Muscle layer of colon (tissue), 2 donors: Measurements from ENCODE around the gene SORL1-AS1.

Experiments used
- H3K27ac ChIP-seq: one replicate; pipeline ENCODE4 v1.7.0; 2013; ENCODE audit warnings: low read depth, mild to moderate bottlenecking, low read length, moderate library complexity
- H3K27me3 ChIP-seq, 2 donors: one replicate each; pipeline ENCODE4 v1.7.0; 2013; ENCODE audit warnings: low read length in 2 of 2, mild to moderate bottlenecking in 2 of 2; ENCODE audit not compliant: insufficient read depth in 2 of 2, control insufficient read depth in 1 of 2
- H3K36me3 ChIP-seq: one replicate; pipeline ENCODE4 v1.7.0; 2013; ENCODE audit warnings: mild to moderate bottlenecking, low read length; ENCODE audit not compliant: insufficient read depth
- H3K4me1 ChIP-seq: one replicate; pipeline ENCODE4 v1.7.0; 2013; ENCODE audit warnings: mild to moderate bottlenecking, low read length; ENCODE audit not compliant: insufficient read depth
- H3K4me3 ChIP-seq, 2 donors: one replicate each; pipeline ENCODE4 v1.7.0; 2013; ENCODE audit warnings: low read length in 2 of 2, low read depth in 1 of 2, mild to moderate bottlenecking in 1 of 2, moderate library complexity in 1 of 2
- H3K9ac ChIP-seq: one replicate; pipeline ENCODE4 v1.7.0; 2013; ENCODE audit warnings: low read length
- H3K9me3 ChIP-seq: one replicate; pipeline ENCODE4 v1.7.0; 2013; ENCODE audit warnings: mild to moderate bottlenecking, low read length
- donor health status: abdominal sarcoma.
- donor health status: Adenocarcinoma of cecum.

Gene SORL1-AS1

GRCh38 chr11:121452609-121453150 lies at the start of gene SORL1-AS1:
Gene SORL1-AS1, minus strand, starts transcription at chr11:121452967.
- Histone ChIP-seq H3K27me3 (no peaks in the 10 kb centered on the region), H3K4me3 (peak within 1 kb of the TSS; percentile 73 to 86), H3K36me3 (no peaks in the 10 kb centered on the region), H3K9me3 (no peaks in the 10 kb centered on the region), H3K27ac (peak within 1 kb of the TSS; percentile 69), H3K9ac (peak within 1 kb of the TSS; percentile 14), H3K4me1 (peaks cover 15% of the 10 kb centered on the region)

GRCh38 chr11:121500717-121501116 lies 48.0 kb upstream of the SORL1-AS1 start:
- no peaks in the 10 kb centered on the region for H3K27me3 ChIP-seq
- H3K27ac ChIP-seq = no peak overlapping the region
- H3K4me1 ChIP-seq = no peaks in the 10 kb centered on the region
- no peak overlapping the region for H3K4me3 ChIP-seq
- H3K36me3 ChIP-seq = peaks cover 14% of the 10 kb centered on the region
- no peak overlapping the region for H3K9ac ChIP-seq
- H3K9me3 ChIP-seq = no peaks in the 10 kb centered on the region

- H3K27ac ChIP-seq = no peak overlapping the region
- no peak overlapping the region for H3K4me3 ChIP-seq
- H3K36me3 ChIP-seq = peaks cover 14% of the 10 kb centered on the region
- H3K4me1 ChIP-seq = no peaks in the 10 kb centered on the region
- no peaks in the 10 kb centered on the region for H3K27me3 ChIP-seq
- H3K9ac ChIP-seq = no peak overlapping the region
- H3K9me3 ChIP-seq = no peaks in the 10 kb centered on the region
Measured at GRCh38 chr11:121500275-121500674, 47.5 kb upstream of the SORL1-AS1 start.

GRCh38 chr11:121499405-121499804 lies 46.6 kb upstream of the SORL1-AS1 start:
- Histone ChIP-seq H3K27ac (no peak overlapping the region), H3K4me1 (no peaks in the 10 kb centered on the region), H3K9me3 (no peaks in the 10 kb centered on the region), H3K27me3 (no peaks in the 10 kb centered on the region), H3K4me3 (no peak overlapping the region), H3K36me3 (peaks cover 14% of the 10 kb centered on the region), H3K9ac (no peak overlapping the region)

- Histone ChIP-seq H3K36me3 (peaks cover 14% of the 10 kb centered on the region), H3K9ac (no peak overlapping the region), H3K4me1 (no peaks in the 10 kb centered on the region), H3K27ac (no peak overlapping the region), H3K27me3 (no peaks in the 10 kb centered on the region), H3K4me3 (no peak overlapping the region), H3K9me3 (no peaks in the 10 kb centered on the region)
Measured at GRCh38 chr11:121497176-121497998, 44.6 kb upstream of the SORL1-AS1 start.

- H3K4me1 ChIP-seq = no peaks in the 10 kb centered on the region
- H3K9me3 ChIP-seq = no peaks in the 10 kb centered on the region
- peaks cover 17% of the 10 kb centered on the region for H3K36me3 ChIP-seq
- H3K27ac ChIP-seq = no peak overlapping the region
- no peaks in the 10 kb centered on the region for H3K27me3 ChIP-seq
- no peak overlapping the region for H3K4me3 ChIP-seq
- H3K9ac ChIP-seq = no peak overlapping the region
Measured at GRCh38 chr11:121494355-121495099, 41.8 kb upstream of the SORL1-AS1 start.

GRCh38 chr11:121489823-121490222 lies 37.1 kb upstream of the SORL1-AS1 start:
- Histone ChIP-seq H3K27ac (no peak overlapping the region), H3K9me3 (no peaks in the 10 kb centered on the region), H3K27me3 (no peaks in the 10 kb centered on the region), H3K36me3 (peaks cover 3% of the 10 kb centered on the region), H3K9ac (no peak overlapping the region), H3K4me3 (no peak overlapping the region), H3K4me1 (peaks cover 12% of the 10 kb centered on the region)

GRCh38 chr11:121488641-121489040 lies 35.9 kb upstream of the SORL1-AS1 start:
- Histone ChIP-seq H3K9ac (no peak overlapping the region), H3K4me3 (no peak overlapping the region), H3K9me3 (no peaks in the 10 kb centered on the region), H3K4me1 (peaks cover 12% of the 10 kb centered on the region), H3K27ac (no peak overlapping the region), H3K27me3 (no peaks in the 10 kb centered on the region), H3K36me3 (peaks cover 3% of the 10 kb centered on the region)

- no peak overlapping the region for H3K4me3 ChIP-seq
- H3K9me3 ChIP-seq = no peaks in the 10 kb centered on the region
- no peak overlapping the region for H3K27ac ChIP-seq
- peaks cover 12% of the 10 kb centered on the region for H3K4me1 ChIP-seq
- peaks cover 3% of the 10 kb centered on the region for H3K36me3 ChIP-seq
- H3K9ac ChIP-seq = no peak overlapping the region
- no peaks in the 10 kb centered on the region for H3K27me3 ChIP-seq
Measured at GRCh38 chr11:121488170-121488569, 35.4 kb upstream of the SORL1-AS1 start.

- Histone ChIP-seq H3K4me3 (no peak overlapping the region), H3K4me1 (peaks cover 12% of the 10 kb centered on the region), H3K27me3 (no peaks in the 10 kb centered on the region), H3K27ac (no peak overlapping the region), H3K36me3 (peaks cover 3% of the 10 kb centered on the region), H3K9ac (no peak overlapping the region), H3K9me3 (no peaks in the 10 kb centered on the region)
Measured at GRCh38 chr11:121487191-121487590, 34.4 kb upstream of the SORL1-AS1 start.

- peaks cover 12% of the 10 kb centered on the region for H3K4me1 ChIP-seq
- H3K27ac ChIP-seq = no peak overlapping the region
- H3K9me3 ChIP-seq = no peaks in the 10 kb centered on the region
- H3K4me3 ChIP-seq = no peak overlapping the region
- H3K27me3 ChIP-seq = no peaks in the 10 kb centered on the region
- H3K9ac ChIP-seq = no peak overlapping the region
- H3K36me3 ChIP-seq = no peaks in the 10 kb centered on the region
Measured at GRCh38 chr11:121486054-121486453, 33.3 kb upstream of the SORL1-AS1 start.
